Neural cell (in vitro differentiated cells): ENCODE measurements around the gene SLC12A3. TPM values are rescaled to one million over a fixed set of nuclear protein-coding genes. Genes with fewer than 3 reads are reported as not detected.

ENCODE experiments used
- H2AFZ ChIP-seq: fragments of 200-600, 300-800 bp; sonication (generic), shearing (Covaris generic); 2 replicates; pipeline ENCODE4 v1.6.0; 2014; ENCODE audit warnings: low read depth, mild to moderate bottlenecking, antibody characterized with exemption, low read length, moderate library complexity
- H3F3A ChIP-seq: fragments of 200-600 bp; shearing (Covaris generic); 2 replicates; pipeline ENCODE4 v1.6.1; 2016; ENCODE audit warnings: mild to moderate bottlenecking, moderate library complexity, mixed read lengths, antibody characterized with exemption, low read length; ENCODE audit not compliant: insufficient read depth, poor library complexity, severe bottlenecking
- H3K27ac ChIP-seq: fragments of 200-600, 300-800 bp; sonication (generic), shearing (Covaris generic); 2 replicates; pipeline ENCODE4 v1.5.1; 2014; ENCODE audit warnings: mild to moderate bottlenecking, low read length, moderate library complexity
- H3K27me3 ChIP-seq: fragments of 300-800, 200-600 bp; sonication (generic), shearing (Covaris generic); 2 replicates; pipeline ENCODE4 v1.6.0; 2014; ENCODE audit warnings: mild to moderate bottlenecking, low read depth, low read length, moderate library complexity; ENCODE audit not compliant: insufficient read depth
- H3K36me3 ChIP-seq: fragments of 300-800, 200-600 bp; sonication (generic), shearing (Covaris generic); 2 replicates; pipeline ENCODE4 v1.5.1; 2014; ENCODE audit warnings: mild to moderate bottlenecking, antibody characterized with exemption, low read length, moderate library complexity; ENCODE audit not compliant: insufficient read depth
- H3K4me2 ChIP-seq: fragments of 300-800, 200-600 bp; sonication (generic), shearing (Covaris generic); 2 replicates; pipeline ENCODE4 v1.6.0; 2014; ENCODE audit warnings: mild to moderate bottlenecking, low read length
- H3K4me3 ChIP-seq: fragments of 300-800, 200-600 bp; sonication (generic), shearing (Covaris generic); 2 replicates; pipeline ENCODE4 v1.5.1; 2014; ENCODE audit warnings: mild to moderate bottlenecking, low read length, moderate library complexity
- H3K79me2 ChIP-seq: fragments of 200-600 bp; shearing (Covaris generic); replicated peaks from 2 replicates; pipeline ENCODE4 v1.6.0; 2014; ENCODE audit warnings: mild to moderate bottlenecking, low read length, moderate library complexity; ENCODE audit not compliant: insufficient read depth
- H3K9ac ChIP-seq: fragments of 300-800, 200-600 bp; sonication (generic), shearing (Covaris generic); 2 replicates; pipeline ENCODE4 v1.6.1; 2016; ENCODE audit warnings: mild to moderate bottlenecking, low read length, mixed read lengths
- H3K9me2 ChIP-seq: fragments of 200-600 bp; shearing (Covaris generic); 2 replicates; pipeline ENCODE4 v1.6.1; 2016; ENCODE audit warnings: mild to moderate bottlenecking, low read length, mixed read lengths; ENCODE audit not compliant: insufficient read depth
- H3K9me3 ChIP-seq: fragments of 200-600, 300-800 bp; sonication (generic), shearing (Covaris generic); 2 replicates; pipeline ENCODE4 v1.6.1; 2016; ENCODE audit warnings: mild to moderate bottlenecking, mixed run types, low read length, moderate library complexity, mixed read lengths
- H4K20me1 ChIP-seq: fragments of 200-600 bp; shearing (Covaris generic); 2 replicates; pipeline ENCODE4 v1.6.1; 2016; ENCODE audit warnings: mild to moderate bottlenecking, mixed run types; ENCODE audit not compliant: insufficient read depth
- EP300 ChIP-seq: fragments of 450-650 bp; conservative IDR thresholded peaks from 2 replicates; pipeline ENCODE4 v1.6.1; 2014; ENCODE audit warnings: antibody characterized with exemption, mild to moderate bottlenecking, moderate library complexity; ENCODE audit not compliant: poor library complexity, severe bottlenecking
- EZH2 ChIP-seq: fragments of 200-600, 300-800 bp; shearing (Covaris generic), sonication (generic); IDR thresholded peaks from 2 replicates; pipeline ENCODE4 v1.6.1; 2014; ENCODE audit warnings: antibody characterized with exemption, low read length, borderline replicate concordance, mild to moderate bottlenecking; ENCODE audit not compliant: insufficient read depth, poor library complexity, severe bottlenecking
- MXI1 ChIP-seq: fragments of 450-650 bp; conservative IDR thresholded peaks from 2 replicates; pipeline ENCODE4 v1.6.1; 2014; ENCODE audit warnings: antibody characterized with exemption, mild to moderate bottlenecking; ENCODE audit not compliant: poor library complexity, severe bottlenecking
- POLR2AphosphoS5 ChIP-seq: IDR thresholded peaks from 2 replicates; pipeline ENCODE4 v1.6.1; 2012
- RAD21 ChIP-seq: fragments of 450-650 bp; conservative IDR thresholded peaks from 2 replicates; pipeline ENCODE4 v1.6.1; 2014; ENCODE audit warnings: antibody characterized with exemption, mild to moderate bottlenecking, moderate library complexity
- SMC3 ChIP-seq: fragments of 450-650 bp; conservative IDR thresholded peaks from 2 replicates; pipeline ENCODE4 v1.6.1; 2014; ENCODE audit warnings: antibody characterized with exemption, mild to moderate bottlenecking, moderate library complexity; ENCODE audit not compliant: poor library complexity
- TAF1 ChIP-seq: IDR thresholded peaks from 2 replicates; pipeline ENCODE4 v1.6.1; 2012; ENCODE audit warnings: low read depth
- polyA plus RNA-seq: library from polyadenylated mRNA; depleted of rRNA; stranded (reverse); fragments of >200 nt; gene quantifications from 2 replicates; pipeline ENCODE4 v1.2.3, GENCODE V29; 2014
- TF ChIP-seq, protein P1 (sequence below): IDR thresholded peaks from 2 replicates; pipeline ENCODE4 v1.6.1; 2012; ENCODE audit warnings: borderline replicate concordance
- TF ChIP-seq, protein P2 (sequence below): fragments of 450-650 bp; IDR thresholded peaks from 2 replicates; pipeline ENCODE4 v1.5.1; 2014; ENCODE audit warnings: antibody characterized with exemption, mild to moderate bottlenecking, moderate library complexity; ENCODE audit not compliant: poor library complexity, severe bottlenecking

SLC12A3 gene
- polyA plus RNA-seq, 1 donor from 2014 or later = 0.09 TPM

DNA sequence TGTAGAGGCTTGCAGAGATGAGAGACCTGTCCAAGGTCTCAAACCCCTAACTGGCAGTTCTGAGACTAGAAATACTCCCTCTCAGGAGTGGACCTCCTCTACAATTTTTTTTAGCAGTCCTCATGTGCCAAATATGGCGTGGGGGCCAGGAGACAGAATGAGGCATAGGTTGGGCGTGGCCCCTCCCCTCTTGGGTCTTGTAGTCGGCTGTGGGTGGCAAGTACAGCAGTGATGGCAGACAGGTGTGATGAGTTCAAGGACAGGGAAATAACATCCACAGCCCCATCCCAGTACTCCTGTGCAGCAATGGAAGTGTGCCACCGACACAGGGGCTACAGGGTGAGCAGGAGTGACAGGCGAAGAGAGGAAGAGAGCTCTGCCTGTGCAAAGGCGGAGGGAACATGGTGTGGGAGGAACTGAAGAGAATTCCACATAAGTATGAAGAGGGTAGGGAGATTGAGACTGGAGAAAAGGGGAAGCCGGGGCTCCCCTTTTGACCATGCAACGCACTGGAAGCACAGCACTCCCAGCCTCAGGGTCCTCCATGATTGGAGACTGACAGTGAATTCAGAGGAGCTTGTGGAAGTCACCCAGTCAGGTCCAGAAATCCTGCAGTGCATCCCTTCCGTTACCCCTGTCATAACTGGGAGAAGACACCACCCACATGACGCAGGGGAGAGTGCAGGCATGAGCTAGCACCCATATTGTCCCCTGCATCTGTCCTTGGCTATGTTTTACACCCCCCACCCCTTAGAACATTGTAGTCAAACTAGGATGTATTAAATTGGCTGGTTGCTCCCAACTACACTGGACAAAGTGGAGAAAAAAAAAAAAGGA, 82.0 kb downstream of the SLC12A3 start:
- Histone ChIP-seq H3K36me3 (no peaks in the 10 kb centered on the region), H3K9me3 (no peaks in the 10 kb centered on the region), H3F3A (no peaks in the 10 kb centered on the region), H3K27me3 (no peaks in the 10 kb centered on the region), H3K9ac (no peak overlapping the region), H3K9me2 (no peaks in the 10 kb centered on the region), H4K20me1 (no peaks in the 10 kb centered on the region), H3K27ac (no peak overlapping the region), H3K4me2 (no peak overlapping the region), H3K79me2 (no peaks in the 10 kb centered on the region), H2AFZ (no peak overlapping the region), H3K4me3 (no peak overlapping the region)
- TF ChIP-seq POLR2AphosphoS5 (no peak), EP300 (no peak), TAF1 (no peak)
- TF ChIP-seq, protein P1, sequence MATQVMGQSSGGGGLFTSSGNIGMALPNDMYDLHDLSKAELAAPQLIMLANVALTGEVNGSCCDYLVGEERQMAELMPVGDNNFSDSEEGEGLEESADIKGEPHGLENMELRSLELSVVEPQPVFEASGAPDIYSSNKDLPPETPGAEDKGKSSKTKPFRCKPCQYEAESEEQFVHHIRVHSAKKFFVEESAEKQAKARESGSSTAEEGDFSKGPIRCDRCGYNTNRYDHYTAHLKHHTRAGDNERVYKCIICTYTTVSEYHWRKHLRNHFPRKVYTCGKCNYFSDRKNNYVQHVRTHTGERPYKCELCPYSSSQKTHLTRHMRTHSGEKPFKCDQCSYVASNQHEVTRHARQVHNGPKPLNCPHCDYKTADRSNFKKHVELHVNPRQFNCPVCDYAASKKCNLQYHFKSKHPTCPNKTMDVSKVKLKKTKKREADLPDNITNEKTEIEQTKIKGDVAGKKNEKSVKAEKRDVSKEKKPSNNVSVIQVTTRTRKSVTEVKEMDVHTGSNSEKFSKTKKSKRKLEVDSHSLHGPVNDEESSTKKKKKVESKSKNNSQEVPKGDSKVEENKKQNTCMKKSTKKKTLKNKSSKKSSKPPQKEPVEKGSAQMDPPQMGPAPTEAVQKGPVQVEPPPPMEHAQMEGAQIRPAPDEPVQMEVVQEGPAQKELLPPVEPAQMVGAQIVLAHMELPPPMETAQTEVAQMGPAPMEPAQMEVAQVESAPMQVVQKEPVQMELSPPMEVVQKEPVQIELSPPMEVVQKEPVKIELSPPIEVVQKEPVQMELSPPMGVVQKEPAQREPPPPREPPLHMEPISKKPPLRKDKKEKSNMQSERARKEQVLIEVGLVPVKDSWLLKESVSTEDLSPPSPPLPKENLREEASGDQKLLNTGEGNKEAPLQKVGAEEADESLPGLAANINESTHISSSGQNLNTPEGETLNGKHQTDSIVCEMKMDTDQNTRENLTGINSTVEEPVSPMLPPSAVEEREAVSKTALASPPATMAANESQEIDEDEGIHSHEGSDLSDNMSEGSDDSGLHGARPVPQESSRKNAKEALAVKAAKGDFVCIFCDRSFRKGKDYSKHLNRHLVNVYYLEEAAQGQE = no peak

DNA sequence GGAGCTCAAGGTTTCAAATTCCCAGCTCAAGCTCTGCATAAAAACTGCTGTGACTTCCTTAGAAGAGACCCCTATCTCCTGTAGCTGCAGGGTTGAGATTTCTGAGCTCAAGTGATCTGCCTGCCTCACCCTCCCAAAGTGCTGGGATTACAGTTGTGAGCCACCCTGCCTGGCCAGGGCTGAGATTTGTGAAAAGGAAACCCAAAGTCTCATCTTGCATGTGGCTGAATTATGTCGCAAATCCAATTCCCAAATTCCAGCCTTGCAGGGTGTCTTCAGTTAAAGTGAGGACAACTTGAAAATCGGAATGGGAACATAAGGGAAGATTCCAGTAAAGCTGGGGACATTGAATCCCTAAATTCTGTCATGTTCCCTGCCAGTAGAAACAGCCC, 82.6 kb downstream of the SLC12A3 start:
- Histone ChIP-seq H3K27ac (no peak overlapping the region), H3K4me3 (no peak overlapping the region), H3K36me3 (no peaks in the 10 kb centered on the region), H2AFZ (no peak overlapping the region), H3K27me3 (no peaks in the 10 kb centered on the region), H4K20me1 (no peaks in the 10 kb centered on the region), H3F3A (no peaks in the 10 kb centered on the region), H3K9me2 (no peaks in the 10 kb centered on the region), H3K4me2 (no peak overlapping the region), H3K9ac (no peak overlapping the region), H3K79me2 (no peaks in the 10 kb centered on the region), H3K9me3 (no peaks in the 10 kb centered on the region)
- no peak for TF ChIP-seq SMC3
- no peak for TF ChIP-seq EP300
- no peak for TF ChIP-seq RAD21
- TF ChIP-seq EZH2 = no peak
- TF ChIP-seq, protein P2, sequence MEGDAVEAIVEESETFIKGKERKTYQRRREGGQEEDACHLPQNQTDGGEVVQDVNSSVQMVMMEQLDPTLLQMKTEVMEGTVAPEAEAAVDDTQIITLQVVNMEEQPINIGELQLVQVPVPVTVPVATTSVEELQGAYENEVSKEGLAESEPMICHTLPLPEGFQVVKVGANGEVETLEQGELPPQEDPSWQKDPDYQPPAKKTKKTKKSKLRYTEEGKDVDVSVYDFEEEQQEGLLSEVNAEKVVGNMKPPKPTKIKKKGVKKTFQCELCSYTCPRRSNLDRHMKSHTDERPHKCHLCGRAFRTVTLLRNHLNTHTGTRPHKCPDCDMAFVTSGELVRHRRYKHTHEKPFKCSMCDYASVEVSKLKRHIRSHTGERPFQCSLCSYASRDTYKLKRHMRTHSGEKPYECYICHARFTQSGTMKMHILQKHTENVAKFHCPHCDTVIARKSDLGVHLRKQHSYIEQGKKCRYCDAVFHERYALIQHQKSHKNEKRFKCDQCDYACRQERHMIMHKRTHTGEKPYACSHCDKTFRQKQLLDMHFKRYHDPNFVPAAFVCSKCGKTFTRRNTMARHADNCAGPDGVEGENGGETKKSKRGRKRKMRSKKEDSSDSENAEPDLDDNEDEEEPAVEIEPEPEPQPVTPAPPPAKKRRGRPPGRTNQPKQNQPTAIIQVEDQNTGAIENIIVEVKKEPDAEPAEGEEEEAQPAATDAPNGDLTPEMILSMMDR = no peak
- no peak for TF ChIP-seq MXI1
- no peak for TF ChIP-seq POLR2AphosphoS5
- no peak for TF ChIP-seq TAF1
- TF ChIP-seq, protein P1 = no peak
